GM12878 (cell line): ENCODE results near the gene KRT79.

Experiments
- ASH2L ChIP-seq: fragments of 300-600, 200-600 bp; sonication (generic); IDR thresholded peaks from 2 replicates; pipeline ENCODE4 v1.6.1; 2017; ENCODE audit warnings: low read depth, mild to moderate bottlenecking, borderline replicate concordance
- CTCF ChIP-seq, 3 experiments: IDR thresholded peaks in 2 of 3; conservative IDR thresholded peaks in 1 of 3; 2 replicates each; pipeline ENCODE4 v1.5.1; 2011; ENCODE audit warnings: low read depth in 3 of 3, low read length in 3 of 3, mild to moderate bottlenecking in 3 of 3, control low read depth in 2 of 3, moderate library complexity in 2 of 3, inconsistent platforms in 1 of 3, mixed read lengths in 1 of 3; ENCODE audit not compliant: control insufficient read depth in 2 of 3, insufficient read depth in 1 of 3; ENCODE audit errors: extremely low read depth in 1 of 3
- MAX ChIP-seq: IDR thresholded peaks from 2 replicates; pipeline ENCODE4 v1.6.1; 2012; ENCODE audit warnings: low read depth, low read length, improper control_type of control experiment
- SMC3 ChIP-seq: IDR thresholded peaks from 2 replicates; pipeline ENCODE4 v1.6.1; 2011; ENCODE audit warnings: low read length, improper control_type of control experiment, borderline replicate concordance

- TF ChIP-seq MAX (no peak), CTCF (IDR thresholded peaks at IDR 0.05 in 2 of 3, conservative IDR thresholded peaks at IDR 0.05 in 1 of 3; ENCODE audit: control insufficient read depth in 2 of 3, extremely low read depth in 1 of 3, insufficient read depth in 1 of 3, low read depth in 3 of 3, low read length in 3 of 3) (no peak), SMC3 (no peak), ASH2L (no peak)
Observed at GRCh38 chr12:52877242-52877641, 43.1 kb upstream of the KRT79 start.
